Smooth muscle cell (in vitro differentiated cells): ENCODE results near the gene CEL. TPM values are rescaled to one million over a fixed set of nuclear protein-coding genes. Genes with fewer than 3 reads are reported as not detected.

ENCODE experiments used
- DNase-seq: peaks from one replicate; lab custom pipeline; 2025; ENCODE audit not compliant: unreplicated experiment; lab: John Stamatoyannopoulos, UW
- H2AFZ ChIP-seq: fragments of 200-600 bp; sonication (generic); 2 replicates; pipeline ENCODE4 v1.6.0; 2016; ENCODE audit warnings: antibody characterized with exemption, low read depth, mild to moderate bottlenecking
- H3F3A ChIP-seq: fragments of 200-600 bp; sonication (generic); 2 replicates; pipeline ENCODE4 v1.6.0; 2017; ENCODE audit warnings: antibody characterized with exemption, low read depth
- H3K27ac ChIP-seq: fragments of 200-600 bp; sonication (generic); 2 replicates; pipeline ENCODE4 v1.5.1; 2016; ENCODE audit warnings: low read depth, mild to moderate bottlenecking
- H3K27me3 ChIP-seq: fragments of 200-600 bp; sonication (generic); 2 replicates; pipeline ENCODE4 v1.6.1; 2016; ENCODE audit warnings: low read depth, mild to moderate bottlenecking
- H3K36me3 ChIP-seq: fragments of 200-600 bp; sonication (generic); 2 replicates; pipeline ENCODE4 v1.5.1; 2016; ENCODE audit warnings: low read depth
- H3K4me1 ChIP-seq: fragments of 200-600 bp; sonication (generic); 2 replicates; pipeline ENCODE4 v1.5.1; 2016; ENCODE audit warnings: low read depth
- H3K4me2 ChIP-seq: fragments of 200-600 bp; sonication (generic); 2 replicates; pipeline ENCODE4 v1.6.0; 2016; ENCODE audit warnings: mild to moderate bottlenecking
- H3K4me3 ChIP-seq: fragments of 200-600 bp; sonication (generic); 2 replicates; pipeline ENCODE4 v1.5.1; 2016; ENCODE audit warnings: mild to moderate bottlenecking
- H3K79me2 ChIP-seq: fragments of 200-600 bp; sonication (generic); 2 replicates; pipeline ENCODE4 v1.6.0; 2016; ENCODE audit warnings: low read depth, mild to moderate bottlenecking
- H3K9ac ChIP-seq: fragments of 200-600 bp; sonication (generic); 2 replicates; pipeline ENCODE4 v1.6.0; 2016; ENCODE audit warnings: low read depth
- H3K9me3 ChIP-seq: fragments of 200-600 bp; sonication (generic); replicated peaks from 2 replicates; pipeline ENCODE4 v1.5.1; 2016; ENCODE audit warnings: low read depth
- H4K20me1 ChIP-seq: fragments of 200-600 bp; sonication (generic); 2 replicates; pipeline ENCODE4 v1.6.0; 2016; ENCODE audit warnings: low read depth
- CTCF ChIP-seq: fragments of 200-600 bp; sonication (generic); IDR thresholded peaks from 2 replicates; pipeline ENCODE4 v1.5.1; 2017; ENCODE audit warnings: borderline replicate concordance, mild to moderate bottlenecking, antibody characterized with exemption; ENCODE audit not compliant: insufficient read depth, poor library complexity, severe bottlenecking
- WGBS: methylation state at CpG from one replicate; pipeline ENCODE4 v1.1.7; 2016; ENCODE audit warnings: low lambda C conversion rate; 5-methylcytosine and 5-hydroxymethylcytosine counted together
- polyA plus RNA-seq: library from polyadenylated mRNA; unstranded; fragments of >200 nt; fragmentation: Nextera tagmentation; extraction: Ambion mirVana; gene quantifications from 2 replicates; pipeline ENCODE4 v1.2.1, GENCODE V29; 2016
- total RNA-seq: library from RNA; depleted of rRNA; stranded (reverse); fragments of >200 nt; gene quantifications from 2 replicates; pipeline ENCODE4 v1.2.3, GENCODE V29; 2014

The CEL gene
- total and polyA plus RNA-seq, 2 experiments from 2014 or later: 0.18 to 0.73 TPM

GRCh38 chr9:133042676-133043075 is 19.1 kb upstream of the CEL start:
- no peaks in the 10 kb centered on the region for H3K36me3 ChIP-seq

GRCh38 chr9:133043449-133044035 is 18.2 kb upstream of the CEL start:
- Histone ChIP-seq H3K4me1 (no peaks in the 10 kb centered on the region), H3K9me3 (no peaks in the 10 kb centered on the region), H3K27me3 (no peaks in the 10 kb centered on the region), H3K79me2 (peaks cover 25% of the 10 kb centered on the region), H3K4me3 (no peak overlapping the region), H3K4me2 (no peak overlapping the region), H4K20me1 (peaks cover 61% of the 10 kb centered on the region), H3K27ac (no peak overlapping the region), H2AFZ (no peak overlapping the region), H3K36me3 (no peaks in the 10 kb centered on the region), H3K9ac (no peak overlapping the region), H3F3A (no peaks in the 10 kb centered on the region)
- TF ChIP-seq CTCF: no peak
- DNase-seq: no peak
- 98% methylated on average over 10 of the region's 16 CpGs for WGBS

More at GRCh38 chr9:133042676-133043075, 19.1 kb upstream of the CEL start:
- Histone ChIP-seq H3K79me2 (peaks cover 31% of the 10 kb centered on the region), H3K4me1 (no peaks in the 10 kb centered on the region), H3K27me3 (no peaks in the 10 kb centered on the region), H4K20me1 (peaks cover 66% of the 10 kb centered on the region), H3F3A (no peaks in the 10 kb centered on the region), H3K9ac (no peak overlapping the region), H2AFZ (no peak overlapping the region), H3K4me3 (no peak overlapping the region), H3K27ac (no peak overlapping the region), H3K4me2 (no peak overlapping the region), H3K9me3 (no peaks in the 10 kb centered on the region)
- DNase-seq: no peak
- no peak for TF ChIP-seq CTCF
- 98% methylated on average over 8 of the region's 8 CpGs for WGBS

DNA sequence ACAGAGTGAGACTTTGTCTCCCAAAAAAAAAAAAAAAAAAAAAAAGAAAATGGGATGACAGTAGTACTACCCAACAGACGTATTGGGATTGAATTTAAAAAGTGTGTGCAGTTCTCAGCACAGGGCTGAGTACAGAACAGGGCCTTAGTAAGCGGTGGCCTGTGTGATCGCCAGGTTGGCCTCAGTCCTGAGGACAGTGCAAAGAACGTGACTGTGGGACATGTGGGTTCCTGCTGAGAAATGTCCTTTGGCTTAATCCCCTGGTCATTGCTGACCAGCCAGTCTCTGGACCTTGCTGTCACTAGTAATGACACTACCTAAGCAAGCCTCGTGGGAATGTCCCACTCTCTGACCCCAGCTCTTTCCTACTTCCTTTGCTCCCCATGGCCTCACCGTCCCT is 17.7 kb upstream of the CEL start:
- Histone ChIP-seq H3K36me3 (no peaks in the 10 kb centered on the region), H3K79me2 (peaks cover 19% of the 10 kb centered on the region), H3K4me1 (no peaks in the 10 kb centered on the region), H2AFZ (no peak overlapping the region), H3K4me3 (no peak overlapping the region), H3F3A (no peaks in the 10 kb centered on the region), H4K20me1 (peaks cover 55% of the 10 kb centered on the region), H3K9me3 (no peaks in the 10 kb centered on the region), H3K9ac (no peak overlapping the region), H3K27me3 (no peaks in the 10 kb centered on the region), H3K27ac (no peak overlapping the region), H3K4me2 (no peak overlapping the region)
- DNase-seq: no peak
- TF ChIP-seq CTCF: no peak
- 91% methylated on average over 6 of the region's 6 CpGs for WGBS

DNA sequence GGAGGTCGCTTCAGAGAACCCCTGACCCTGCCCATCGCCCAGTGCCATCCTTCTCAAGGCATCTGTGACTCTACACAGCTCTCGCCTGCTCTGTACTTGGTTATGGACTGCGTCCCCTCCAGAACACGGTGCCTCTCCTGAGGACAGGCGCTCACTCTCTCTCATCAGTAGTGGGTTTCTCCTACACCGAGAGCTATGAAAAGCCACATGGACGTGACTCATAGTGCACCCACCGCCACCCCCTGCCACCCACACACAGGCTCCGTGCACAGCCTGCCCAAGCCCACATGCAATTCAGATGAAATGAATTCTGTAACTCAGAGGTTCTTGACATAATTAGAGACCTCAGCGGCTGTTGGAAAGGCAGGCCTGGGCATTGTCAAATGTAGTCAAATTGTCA is 17.1 kb upstream of the CEL start:
- peaks cover 50% of the 10 kb centered on the region for H4K20me1 ChIP-seq
- TF ChIP-seq CTCF: no peak
- no peaks in the 10 kb centered on the region for H3K36me3 ChIP-seq
- H3K4me2 ChIP-seq: no peak overlapping the region
- DNase-seq: no peak
- H3K4me3 ChIP-seq: no peak overlapping the region
- H3F3A ChIP-seq: no peaks in the 10 kb centered on the region
- WGBS: 75% methylated on average over 11 of the region's 11 CpGs
- H3K27me3 ChIP-seq: no peaks in the 10 kb centered on the region
- H2AFZ ChIP-seq: no peak overlapping the region
- no peak overlapping the region for H3K9ac ChIP-seq
- peaks cover 14% of the 10 kb centered on the region for H3K79me2 ChIP-seq
- no peak overlapping the region for H3K27ac ChIP-seq
- H3K9me3 ChIP-seq: no peaks in the 10 kb centered on the region
- H3K4me1 ChIP-seq: no peaks in the 10 kb centered on the region
